Measurements from ENCODE around the gene LDLRAD3. TPM values are rescaled to one million over a fixed set of nuclear protein-coding genes. Genes with fewer than 3 reads are reported as not detected.
"Not testable (repeated sequence)": the region's sequence is repeated elsewhere in the genome, so short reads cannot be mapped to it uniquely, and the experiment has no call there.

LDLRAD3 gene
- total RNA-seq, 1 experiment from 2014 or later: 28.1 TPM

DNA sequence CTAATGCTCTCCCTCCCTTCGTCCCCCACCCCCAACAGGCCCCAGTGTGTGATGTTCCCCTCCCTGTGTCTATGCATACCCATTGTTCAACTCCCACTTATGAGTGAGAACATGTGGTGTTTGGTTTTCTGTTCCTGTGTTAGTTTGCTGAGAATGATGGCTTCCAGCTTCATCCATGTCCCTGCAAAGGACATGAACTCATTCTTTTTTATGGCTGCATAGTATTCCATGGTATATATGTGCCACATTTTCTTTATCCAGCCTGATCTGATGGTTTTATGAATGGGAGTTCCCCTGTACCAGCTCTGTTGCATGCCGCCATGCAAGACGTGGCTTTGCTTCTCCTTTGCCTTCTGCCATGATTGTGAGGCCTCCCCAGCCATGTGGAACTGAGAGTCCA is 102.1 kb downstream of the LDLRAD3 start:
- H3K27me3 ChIP-seq (ENCODE audit: control insufficient read depth, insufficient read depth, low read length); ATAC-seq; DNase-seq (ENCODE audit: low read depth, low spot score); H3K36me3 ChIP-seq (ENCODE audit: control insufficient read depth, insufficient read depth, low read length); H3K4me3 ChIP-seq (ENCODE audit: low read depth in 2 of 2, low read length in 2 of 2); H3K9me3 ChIP-seq (ENCODE audit: control insufficient read depth, insufficient read depth, low read depth, low read length); CTCF ChIA-PET; H3K27ac ChIP-seq (ENCODE audit: low read length); BruUV-seq (replicated peaks); H3K4me1 ChIP-seq (ENCODE audit: control insufficient read depth, insufficient read depth, low read length); in situ Hi-C loops (cut with HindIII; ENCODE audit: low pct_unique_long_range_greater_than_20kb, low sequenced_read_pairs); POLR2A ChIA-PET; intact Hi-C loops (cut with micrococcal nuclease; ENCODE audit: unreplicated experiment): not testable (repeated sequence)

GRCh38 chr11:36046932-36047331 is 103.1 kb downstream of the LDLRAD3 start:
- no peak for DNase-seq (ENCODE audit: low read depth, low spot score)
- in situ Hi-C loops (cut with HindIII; ENCODE audit: low pct_unique_long_range_greater_than_20kb, low sequenced_read_pairs): no loop called here
- ChIA-PET CTCF (no interaction called here), POLR2A (no interaction called here)
- ATAC-seq: no peak
- intact Hi-C loops (cut with micrococcal nuclease; ENCODE audit: unreplicated experiment): no loop called here
- peaks cover 8% of the 10 kb centered on the region for H3K4me1 ChIP-seq (ENCODE audit: control insufficient read depth, insufficient read depth, low read length)
- no peak overlapping the region for H3K27ac ChIP-seq (ENCODE audit: low read length)
- no peak overlapping the region for H3K4me3 ChIP-seq (ENCODE audit: low read depth in 2 of 2, low read length in 2 of 2)
- TF ChIP-seq REST (IDR thresholded peaks at IDR 0.05; ENCODE audit: insufficient read depth in 1 of 2, low read depth in 2 of 2, low read length in 1 of 2) (no peak), SIN3A (IDR thresholded peaks at IDR 0.05; ENCODE audit: borderline replicate concordance, insufficient read depth, low read depth, low read length) (no peak), POLR2AphosphoS5 (IDR thresholded peaks at IDR 0.05; ENCODE audit: low read depth, low read length) (no peak), CTCF (IDR thresholded peaks at IDR 0.05) (no peak), TCF7L2 (IDR thresholded peaks at IDR 0.05; ENCODE audit: low read depth, low read length) (no peak)
- H3K27me3 ChIP-seq (ENCODE audit: control insufficient read depth, insufficient read depth, low read length): no peaks in the 10 kb centered on the region
- BruUV-seq (replicated peaks): no TSS peak
- no peaks in the 10 kb centered on the region for H3K9me3 ChIP-seq (ENCODE audit: control insufficient read depth, insufficient read depth, low read depth, low read length)
- no peaks in the 10 kb centered on the region for H3K36me3 ChIP-seq (ENCODE audit: control insufficient read depth, insufficient read depth, low read length)

GRCh38 chr11:36047344-36047743 is 103.5 kb downstream of the LDLRAD3 start:
- ATAC-seq (no peak), DNase-seq (ENCODE audit: low read depth, low spot score) (no peak)
- in situ Hi-C loops (cut with HindIII; ENCODE audit: low pct_unique_long_range_greater_than_20kb, low sequenced_read_pairs) (no loop called here), intact Hi-C loops (cut with micrococcal nuclease; ENCODE audit: unreplicated experiment) (no loop called here)
- Histone ChIP-seq H3K27me3 (ENCODE audit: control insufficient read depth, insufficient read depth, low read length) (no peaks in the 10 kb centered on the region), H3K9me3 (ENCODE audit: control insufficient read depth, insufficient read depth, low read depth, low read length) (no peaks in the 10 kb centered on the region), H3K4me3 (ENCODE audit: low read depth in 2 of 2, low read length in 2 of 2) (no peak overlapping the region), H3K36me3 (ENCODE audit: control insufficient read depth, insufficient read depth, low read length) (no peaks in the 10 kb centered on the region), H3K4me1 (ENCODE audit: control insufficient read depth, insufficient read depth, low read length) (peaks cover 9% of the 10 kb centered on the region), H3K27ac (ENCODE audit: low read length) (no peak overlapping the region)
- BruUV-seq (replicated peaks): no TSS peak
- ChIA-PET POLR2A (no interaction called here), CTCF (no interaction called here)
- TF ChIP-seq REST (IDR thresholded peaks at IDR 0.05; ENCODE audit: insufficient read depth in 1 of 2, low read depth in 2 of 2, low read length in 1 of 2) (no peak), SIN3A (IDR thresholded peaks at IDR 0.05; ENCODE audit: borderline replicate concordance, insufficient read depth, low read depth, low read length) (no peak), TCF7L2 (IDR thresholded peaks at IDR 0.05; ENCODE audit: low read depth, low read length) (no peak), POLR2AphosphoS5 (IDR thresholded peaks at IDR 0.05; ENCODE audit: low read depth, low read length) (no peak), CTCF (IDR thresholded peaks at IDR 0.05) (no peak)

Data from Panc1 (cell line).